GM19372 (cell line): ENCODE measurements around the gene MAPK9.
A peak's percentile ranks its signal among the peaks of the same experiment; 100 is the strongest.

Source experiments
- ATAC-seq: cut with Tn5 transposase; IDR thresholded peaks from one replicate; pipeline ENCODE4 v1.9.1; 2021; ENCODE audit warnings: mild to moderate bottlenecking, low read depth, moderate library complexity; ENCODE audit not compliant: unreplicated experiment

MAPK9 gene

GRCh38 chr5:180291943-180292831 lies at the start of gene MAPK9:
TSS of gene MAPK9 (minus strand) at chr5:180292083. CDS start at chr5:180280561, 11,522 bp downstream.
- ATAC-seq, result peak; percentile 70

GRCh38 chr5:180341595-180341994 lies 49.7 kb upstream of the MAPK9 start:
- no peak for ATAC-seq

DNA sequence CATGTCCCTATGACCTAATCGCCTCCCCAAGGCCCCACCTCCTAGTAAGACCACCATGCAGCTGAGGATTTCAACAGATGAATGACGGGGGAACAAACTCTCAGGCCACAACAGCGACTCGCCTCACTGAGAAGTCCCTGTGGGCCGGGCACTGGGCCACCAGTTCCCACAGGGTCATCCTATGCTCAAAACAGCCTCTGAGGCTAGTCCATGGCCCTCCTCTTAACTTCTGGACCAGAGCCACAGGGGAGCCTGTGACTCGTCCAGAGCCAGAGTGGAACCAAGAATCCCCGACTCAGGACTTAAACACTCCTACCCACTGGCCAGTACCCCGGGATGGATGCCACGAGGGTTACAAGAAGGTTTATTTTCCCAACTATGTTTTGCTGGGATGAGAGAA lies 49.0 kb upstream of the MAPK9 start:
- ATAC-seq, result no peak

GRCh38 chr5:180339583-180340183 lies 47.8 kb upstream of the MAPK9 start:
- no peak for ATAC-seq

DNA sequence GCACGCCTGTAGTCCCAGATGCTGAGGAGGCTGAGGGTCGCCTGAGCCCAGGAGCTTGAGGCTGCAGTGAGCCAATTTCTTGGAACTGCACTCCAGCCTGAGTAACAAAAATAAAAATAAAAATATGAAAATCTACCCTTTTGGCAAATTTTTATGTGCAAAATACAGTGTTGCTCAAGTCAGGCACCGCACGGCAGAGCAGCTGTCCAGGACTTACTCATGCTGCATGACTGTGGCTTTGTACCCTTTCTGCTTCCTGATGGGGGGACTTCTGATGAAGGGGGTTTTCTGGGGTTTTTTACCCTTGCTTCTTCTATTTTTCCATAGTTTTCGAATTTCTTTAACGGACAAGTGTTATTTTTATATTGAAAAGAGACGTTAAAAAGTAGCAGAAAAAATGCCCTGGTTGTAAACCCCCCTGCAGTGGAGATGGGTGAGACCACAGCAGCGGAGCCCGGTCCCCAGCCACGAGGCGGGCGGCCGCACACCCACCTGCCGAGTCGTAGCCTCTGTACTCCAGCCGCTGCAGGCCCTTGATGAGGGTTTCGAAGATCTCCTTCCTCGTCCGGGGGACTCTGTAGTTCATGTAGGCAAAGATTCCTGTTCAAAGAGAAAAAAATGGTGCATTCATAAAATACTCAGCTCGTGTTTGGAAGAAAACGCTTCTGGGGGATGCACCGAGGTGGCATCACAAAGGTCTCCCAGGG lies 46.3 kb upstream of the MAPK9 start:
- ATAC-seq, result no peak

GRCh38 chr5:180336234-180337020 lies 44.5 kb upstream of the MAPK9 start:
- no peak for ATAC-seq

DNA sequence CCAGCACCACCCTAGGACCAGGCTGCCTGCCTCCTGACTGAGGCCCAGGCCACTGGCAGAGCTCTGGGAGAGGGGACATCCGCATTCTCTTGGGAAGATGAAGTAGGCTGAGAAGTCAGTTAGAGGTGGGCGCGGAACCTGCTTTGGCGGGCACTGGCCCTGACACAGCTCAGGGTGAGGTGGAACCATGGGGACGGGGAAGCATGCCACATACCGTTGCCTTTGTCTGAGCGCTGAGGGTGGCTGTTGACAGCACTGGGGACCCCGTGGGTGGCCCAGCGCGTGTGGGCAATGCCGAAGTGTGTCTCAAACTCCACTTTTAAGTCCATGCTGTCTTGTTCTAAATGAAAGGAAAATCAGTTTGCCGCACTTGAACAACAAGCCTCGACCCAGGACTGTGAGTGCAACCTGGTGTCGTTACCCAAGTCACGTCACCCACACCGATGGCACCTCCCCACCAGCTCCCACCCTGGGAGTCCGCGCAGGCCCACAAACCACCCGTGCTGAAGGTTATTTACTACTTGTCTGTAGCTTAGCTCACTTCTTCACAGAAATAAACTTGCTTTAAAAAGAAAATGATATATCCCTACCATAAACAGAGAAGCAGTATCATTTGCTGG lies 43.8 kb upstream of the MAPK9 start:
- ATAC-seq, result no peak

GRCh38 chr5:180334751-180335613 lies 43.1 kb upstream of the MAPK9 start:
- ATAC-seq, result no peak

DNA sequence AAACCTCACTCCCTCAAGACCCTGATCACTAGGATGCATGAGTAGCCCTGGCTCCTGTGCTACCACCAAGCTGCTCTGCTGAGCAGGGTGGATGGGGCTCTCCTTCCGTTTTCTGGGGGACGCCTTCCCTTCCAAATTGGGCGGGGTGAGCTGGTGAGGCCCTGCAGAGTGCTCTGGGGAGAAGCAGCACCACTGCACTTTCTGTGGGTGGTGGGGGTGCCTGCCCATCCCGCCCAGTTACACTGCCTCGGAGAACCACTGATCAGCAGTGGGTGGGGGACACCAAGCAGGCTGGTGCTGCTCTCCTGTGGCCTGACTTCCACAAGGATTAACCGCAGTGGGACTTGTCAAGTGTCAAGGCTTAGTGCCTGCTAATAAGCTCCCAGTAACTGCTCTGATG lies 42.3 kb upstream of the MAPK9 start:
- no peak for ATAC-seq

- ATAC-seq, result no peak
Measured at GRCh38 chr5:180333661-180334060, 41.8 kb upstream of the MAPK9 start.

DNA sequence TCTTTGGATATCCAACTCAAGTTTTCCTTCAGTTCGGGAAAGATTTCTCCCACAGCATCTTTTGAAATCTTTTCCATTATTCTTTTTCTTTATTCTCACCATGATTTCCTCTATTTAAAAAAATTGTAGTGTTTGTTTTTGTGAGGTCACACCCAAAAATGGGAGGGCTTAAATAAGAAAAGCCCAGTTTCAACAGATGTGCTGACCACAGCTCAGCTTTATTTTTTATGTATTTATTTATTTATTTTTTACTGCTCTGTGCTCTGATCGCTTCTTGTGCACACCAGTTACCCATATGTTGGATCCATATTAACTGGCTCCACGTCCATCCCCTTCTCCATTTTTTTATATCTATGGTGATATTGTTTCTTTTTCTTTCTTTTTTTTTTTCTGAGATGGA lies 41.0 kb upstream of the MAPK9 start:
- ATAC-seq, result no peak

- ATAC-seq, result no peak
Measured at GRCh38 chr5:180332051-180332517, 40.2 kb upstream of the MAPK9 start.

GRCh38 chr5:180331647-180331950 lies 39.7 kb upstream of the MAPK9 start:
- no peak for ATAC-seq

- no peak for ATAC-seq
Measured at GRCh38 chr5:180330810-180331646, 39.1 kb upstream of the MAPK9 start.

GRCh38 chr5:180330270-180330648 lies 38.4 kb upstream of the MAPK9 start:
- no peak for ATAC-seq

DNA sequence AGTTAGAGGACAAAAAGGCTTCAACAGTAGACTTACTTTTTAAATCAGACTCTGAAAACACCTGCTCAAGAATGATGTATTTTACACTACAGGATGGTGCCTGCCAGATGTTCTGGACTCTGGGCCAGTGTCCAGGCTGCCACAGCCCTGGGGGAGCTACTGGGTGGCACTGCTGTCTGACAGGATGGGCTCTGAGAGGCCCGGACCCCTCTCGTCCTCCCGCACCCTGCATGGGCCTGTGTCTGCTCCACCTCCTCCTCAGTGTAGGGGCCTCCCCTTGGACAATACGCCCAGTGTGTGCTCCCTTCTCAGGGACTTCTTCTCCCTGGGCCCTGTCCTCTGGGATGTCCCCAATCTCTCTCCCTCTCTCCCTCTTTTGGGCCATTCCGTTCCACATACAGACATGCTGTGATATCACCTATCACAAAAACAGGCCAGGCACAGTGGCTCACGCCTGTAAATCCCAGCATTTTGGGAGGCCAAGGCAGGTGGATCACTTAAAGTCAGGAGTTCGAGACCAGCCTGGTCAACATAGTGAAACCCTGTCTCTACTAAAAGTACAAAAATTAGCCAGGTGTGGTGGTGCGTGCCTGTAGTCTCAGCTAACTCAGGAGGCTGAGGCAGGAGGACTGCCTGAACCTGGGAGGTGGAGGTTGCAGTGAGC lies 37.9 kb upstream of the MAPK9 start:
- ATAC-seq, result no peak

DNA sequence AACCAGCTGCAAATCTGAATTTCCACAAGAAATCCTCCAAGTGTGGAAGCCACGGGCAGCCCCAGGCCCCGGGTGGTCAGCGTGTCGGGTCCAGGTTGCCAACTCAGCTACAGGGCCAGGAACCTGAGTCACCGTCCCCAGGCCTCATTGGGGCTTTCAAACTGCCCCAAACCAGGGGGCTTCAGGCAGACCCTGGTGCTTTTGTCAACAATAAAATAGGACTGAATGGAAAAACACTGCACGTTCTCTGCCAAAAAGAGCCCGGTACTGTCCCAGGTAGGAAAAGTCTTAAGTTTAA lies 37.2 kb upstream of the MAPK9 start:
- ATAC-seq, result no peak
